ENCODE results near the gene RGS6.

RGS6 gene

DNA sequence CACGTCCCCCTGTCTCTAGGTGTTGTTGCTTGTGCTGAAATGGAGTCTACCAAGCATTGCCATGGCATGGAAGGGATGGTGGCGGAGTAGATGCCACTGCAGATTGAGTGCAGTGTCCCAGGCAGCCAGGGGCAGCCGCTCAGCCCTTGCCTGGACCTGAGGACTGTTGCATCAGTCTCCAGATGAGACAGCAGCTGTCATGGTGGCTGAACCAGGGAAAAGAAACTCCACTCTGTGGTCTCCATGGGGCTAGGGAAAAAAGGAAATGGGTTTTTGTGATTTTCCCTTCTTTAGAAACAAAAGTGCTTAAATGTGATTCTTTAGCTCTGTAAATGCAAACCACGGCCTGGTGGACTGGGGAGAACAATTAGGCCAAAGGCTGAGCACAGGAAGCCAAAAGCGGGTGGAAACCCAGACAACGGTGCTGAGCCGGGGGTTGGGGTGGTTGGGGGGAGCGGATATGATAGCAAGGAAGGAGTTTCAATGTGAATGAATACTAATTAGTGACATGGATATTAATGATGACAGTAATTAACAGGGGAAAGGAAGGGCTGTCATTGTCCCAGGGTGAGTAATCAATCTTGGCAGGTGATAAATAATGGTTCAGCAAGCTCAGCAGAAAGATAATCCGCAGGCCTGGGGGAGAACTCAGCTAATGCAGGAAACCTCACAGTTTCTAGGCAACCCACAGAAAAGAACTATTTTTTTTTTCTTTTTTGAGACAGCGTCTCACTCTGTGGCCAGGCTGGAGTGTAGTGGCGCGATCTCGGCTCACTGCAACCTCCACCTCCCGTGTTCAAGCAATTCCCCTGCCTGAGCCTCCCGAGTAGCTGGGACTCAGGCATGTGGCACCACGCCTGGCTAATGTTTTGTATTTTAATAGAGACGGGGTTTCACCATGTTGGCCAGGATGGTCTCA is 519.1 kb downstream of the RGS6 start:
- TF ChIP-seq, protein P1, sequence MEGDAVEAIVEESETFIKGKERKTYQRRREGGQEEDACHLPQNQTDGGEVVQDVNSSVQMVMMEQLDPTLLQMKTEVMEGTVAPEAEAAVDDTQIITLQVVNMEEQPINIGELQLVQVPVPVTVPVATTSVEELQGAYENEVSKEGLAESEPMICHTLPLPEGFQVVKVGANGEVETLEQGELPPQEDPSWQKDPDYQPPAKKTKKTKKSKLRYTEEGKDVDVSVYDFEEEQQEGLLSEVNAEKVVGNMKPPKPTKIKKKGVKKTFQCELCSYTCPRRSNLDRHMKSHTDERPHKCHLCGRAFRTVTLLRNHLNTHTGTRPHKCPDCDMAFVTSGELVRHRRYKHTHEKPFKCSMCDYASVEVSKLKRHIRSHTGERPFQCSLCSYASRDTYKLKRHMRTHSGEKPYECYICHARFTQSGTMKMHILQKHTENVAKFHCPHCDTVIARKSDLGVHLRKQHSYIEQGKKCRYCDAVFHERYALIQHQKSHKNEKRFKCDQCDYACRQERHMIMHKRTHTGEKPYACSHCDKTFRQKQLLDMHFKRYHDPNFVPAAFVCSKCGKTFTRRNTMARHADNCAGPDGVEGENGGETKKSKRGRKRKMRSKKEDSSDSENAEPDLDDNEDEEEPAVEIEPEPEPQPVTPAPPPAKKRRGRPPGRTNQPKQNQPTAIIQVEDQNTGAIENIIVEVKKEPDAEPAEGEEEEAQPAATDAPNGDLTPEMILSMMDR (IDR thresholded peaks at IDR 0.05) = no peak

- TF ChIP-seq, protein P1 (IDR thresholded peaks at IDR 0.05) = no peak
These were observed 520.5 kb downstream of the RGS6 start for GRCh38 chr14:72452774-72453173.

DNA sequence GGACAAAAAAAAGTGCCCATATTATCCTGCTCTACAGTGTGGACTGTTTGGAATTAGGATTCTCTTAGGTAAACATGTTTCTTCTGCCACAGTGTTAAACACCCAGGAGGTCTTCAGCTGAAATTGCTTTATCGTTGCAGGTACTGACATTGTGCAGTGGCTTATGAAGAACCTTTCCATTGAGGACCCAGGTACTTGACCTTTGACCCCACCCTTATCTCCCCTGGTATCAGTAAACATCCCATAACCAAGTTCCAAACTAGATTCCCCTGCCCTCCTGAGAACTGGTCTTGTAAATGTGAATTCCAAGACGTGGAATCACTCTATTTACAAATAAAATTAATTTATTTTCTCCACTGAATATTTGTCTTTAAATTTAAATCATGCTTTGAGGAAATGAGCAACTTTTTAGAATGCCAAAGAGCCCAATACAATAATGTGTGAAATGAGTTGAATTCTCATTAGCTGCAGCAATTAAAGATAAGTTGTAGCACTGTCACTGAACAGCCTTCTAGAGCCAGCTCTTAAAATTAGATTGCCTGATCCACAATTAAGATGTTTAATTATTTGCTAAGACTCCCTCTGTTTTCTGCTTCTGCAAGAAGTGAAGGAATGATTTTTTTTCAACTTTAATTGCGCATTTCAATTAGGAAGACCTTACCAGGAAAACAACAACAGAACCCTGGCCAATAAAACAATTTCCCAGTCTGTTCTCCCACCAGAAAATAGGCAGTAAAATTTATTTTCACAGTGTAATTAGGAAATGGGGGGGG is 522.3 kb downstream of the RGS6 start:
- TF ChIP-seq, protein P1 (IDR thresholded peaks at IDR 0.05) = no peak

DNA sequence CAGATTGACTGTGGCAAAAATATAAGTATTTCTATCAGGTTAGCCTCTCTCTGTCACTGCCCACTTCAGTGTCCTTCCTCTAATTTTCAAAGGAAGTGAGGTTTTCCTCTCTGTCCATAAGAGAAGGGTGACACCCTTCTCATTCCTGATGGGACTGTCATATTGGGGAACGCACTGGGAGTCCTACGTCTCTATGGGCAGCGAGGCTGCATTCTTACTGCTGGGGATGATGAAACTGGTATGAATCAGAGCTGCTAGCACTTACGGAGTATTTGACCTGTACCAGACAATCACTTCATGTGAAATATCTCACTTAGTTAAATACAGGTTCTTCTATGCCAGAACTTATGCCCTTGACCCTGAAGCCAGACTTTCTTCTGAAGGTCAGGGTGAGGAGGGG is 525.4 kb downstream of the RGS6 start:
- TF ChIP-seq, protein P1 (IDR thresholded peaks at IDR 0.05) = no peak

GRCh38 chr14:72462056-72462455 is 529.8 kb downstream of the RGS6 start:
- TF ChIP-seq, protein P1 (IDR thresholded peaks at IDR 0.05) = no peak

GRCh38 chr14:72463291-72463866 is 531.1 kb downstream of the RGS6 start:
- TF ChIP-seq, protein P1 (IDR thresholded peaks at IDR 0.05) = no peak

DNA sequence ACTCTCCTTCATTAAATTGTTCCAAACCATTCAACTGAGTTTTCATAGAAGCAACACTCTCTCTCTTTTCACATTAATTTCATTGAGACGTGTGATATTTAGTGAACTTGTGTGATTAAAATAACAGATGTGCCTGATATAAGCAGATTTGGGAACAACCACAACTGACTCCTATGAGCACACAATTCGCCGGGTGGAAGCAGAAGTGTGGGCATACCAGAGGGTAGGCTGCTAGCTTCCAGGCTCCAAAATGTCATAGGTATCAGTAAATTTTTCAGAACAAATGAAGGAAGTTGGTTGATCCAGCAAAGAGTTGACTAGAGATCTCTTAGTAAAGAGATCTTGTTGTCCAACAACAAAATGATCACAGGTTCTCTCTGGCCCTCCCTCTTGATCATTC is 532.0 kb downstream of the RGS6 start:
- TF ChIP-seq, protein P1 (IDR thresholded peaks at IDR 0.05) = no peak

All from LNCAP (cell line).